GM23248 (cell line): Measurements from ENCODE around the gene PTEN. TPM values are rescaled to one million over a fixed set of nuclear protein-coding genes. Genes with fewer than 3 reads are reported as not detected.

Experiments
- DNase-seq: peaks from one replicate; pipeline ENCODE4 v3.0.0-alpha.2; 2015
- H2AFZ ChIP-seq: fragments of 200-600 bp; sonication (generic); 2 replicates; pipeline ENCODE4 v1.6.1; 2016; ENCODE audit warnings: antibody characterized with exemption
- H3F3A ChIP-seq: fragments of 200-600 bp; sonication (generic); 2 replicates; pipeline ENCODE4 v1.6.1; 2016; ENCODE audit warnings: mild to moderate bottlenecking, antibody characterized with exemption, mixed run types; ENCODE audit not compliant: insufficient read depth
- H3K27ac ChIP-seq: fragments of 200-600 bp; sonication (generic); 2 replicates; pipeline ENCODE4 v1.5.1; 2016; ENCODE audit warnings: mild to moderate bottlenecking
- H3K27me3 ChIP-seq: fragments of 200-600 bp; sonication (generic); replicated peaks from 2 replicates; pipeline ENCODE4 v1.6.1; 2016; ENCODE audit warnings: mild to moderate bottlenecking; ENCODE audit not compliant: insufficient read depth
- H3K36me3 ChIP-seq: fragments of 200-600 bp; sonication (generic); 2 replicates; pipeline ENCODE4 v1.6.1; 2016; ENCODE audit warnings: low read depth, mild to moderate bottlenecking
- H3K4me1 ChIP-seq: fragments of 200-600 bp; sonication (generic); 2 replicates; pipeline ENCODE4 v1.6.1; 2016; ENCODE audit warnings: mild to moderate bottlenecking; ENCODE audit not compliant: insufficient read depth
- H3K4me2 ChIP-seq: fragments of 200-600 bp; sonication (generic); one replicate; pipeline ENCODE4 v1.6.1; 2016; ENCODE audit warnings: mild to moderate bottlenecking; ENCODE audit not compliant: unreplicated experiment
- H3K4me3 ChIP-seq: fragments of 200-600 bp; sonication (generic); 2 replicates; pipeline ENCODE4 v1.5.1; 2016; ENCODE audit warnings: mild to moderate bottlenecking
- H3K79me2 ChIP-seq: fragments of 200-600 bp; sonication (generic); 2 replicates; pipeline ENCODE4 v1.6.1; 2016; ENCODE audit warnings: mild to moderate bottlenecking; ENCODE audit not compliant: insufficient read depth
- H3K9ac ChIP-seq: fragments of 200-600 bp; sonication (generic); 2 replicates; pipeline ENCODE4 v1.6.1; 2016; ENCODE audit warnings: mild to moderate bottlenecking
- H3K9me2 ChIP-seq: fragments of 200-600 bp; sonication (generic); 2 replicates; pipeline ENCODE4 v1.6.1; 2016; ENCODE audit warnings: mixed run types, mild to moderate bottlenecking, moderate library complexity; ENCODE audit not compliant: insufficient read depth
- H3K9me3 ChIP-seq: fragments of 200-600 bp; sonication (generic); one replicate; pipeline ENCODE4 v1.6.1; 2017; ENCODE audit warnings: low read depth
- H4K20me1 ChIP-seq: fragments of 200-600 bp; sonication (generic); 2 replicates; pipeline ENCODE4 v1.6.0; 2016; ENCODE audit not compliant: insufficient read depth
- EZH2 ChIP-seq: fragments of 200-600 bp; sonication (generic); IDR thresholded peaks from 2 replicates; pipeline ENCODE4 v1.6.1; 2018; ENCODE audit warnings: antibody characterized with exemption, mild to moderate bottlenecking; ENCODE audit not compliant: insufficient read depth, poor library complexity, severe bottlenecking
- EZH2phosphoT487 ChIP-seq: fragments of 200-600 bp; sonication (generic); IDR thresholded peaks from 2 replicates; pipeline ENCODE4 v1.6.1; 2018; ENCODE audit warnings: antibody characterized with exemption, moderate library complexity, mild to moderate bottlenecking, low read depth; ENCODE audit not compliant: insufficient read depth
- WGBS, 2 experiments: methylation state at CpG; one replicate each; pipeline ENCODE4 v1.1.6; 2015 to 2017; ENCODE audit warnings: low lambda C conversion rate in 2 of 2, low coverage in 1 of 2; ENCODE audit errors: missing lambda C conversion rate in 2 of 2; 5-methylcytosine and 5-hydroxymethylcytosine counted together
- in situ Hi-C: fragments of 300-500 bp; cut with MboI; formaldehyde crosslinking; loops from 2 replicates; pipeline ENCODE4 v1.15.0; 2020
- polyA plus RNA-seq: library from polyadenylated mRNA; unstranded; fragments of >200 nt; fragmentation: Nextera tagmentation; extraction: Ambion mirVana; gene quantifications from 2 replicates; pipeline ENCODE4 v1.2.1, GENCODE V29; 2016
- total RNA-seq: library from RNA; depleted of rRNA; stranded (reverse); fragments of >200 nt; shearing (Covaris generic); gene quantifications from 2 replicates; pipeline ENCODE4 v1.2.3, GENCODE V29; 2014

PTEN gene
- total and polyA plus RNA-seq, 2 experiments from 2014 or later = 35.5 to 93.9 TPM

DNA sequence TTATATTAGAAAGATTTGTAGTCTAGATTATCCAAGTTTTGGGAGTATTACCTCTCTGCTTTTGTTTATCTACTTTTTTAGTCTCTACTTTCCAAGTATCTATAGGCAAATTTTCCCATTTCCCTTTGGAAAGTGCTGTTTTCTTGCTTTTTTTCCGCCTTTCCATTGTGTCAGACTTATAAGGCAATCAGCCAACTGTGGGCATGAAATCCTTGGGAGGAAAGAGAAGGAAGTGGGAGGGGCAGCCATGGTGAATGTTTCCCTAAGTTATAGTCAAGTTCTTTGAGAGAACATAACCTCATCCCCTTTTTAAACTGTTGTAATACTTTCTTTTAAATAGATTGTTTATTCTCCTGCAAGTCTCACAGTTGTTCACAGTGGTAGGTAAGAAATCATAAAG, 52.6 kb downstream of the PTEN start:
- Histone ChIP-seq H3K79me2 (peaks cover 100% of the 10 kb centered on the region), H3K9me2 (no peaks in the 10 kb centered on the region), H3K4me2 (peak overlapping the region; percentile 12), H3K27ac (no peak overlapping the region), H3K4me1 (peaks cover 26% of the 10 kb centered on the region), H3K9ac (no peak overlapping the region), H4K20me1 (peaks cover 61% of the 10 kb centered on the region), H3K36me3 (peaks cover 23% of the 10 kb centered on the region), H3K9me3 (peaks cover 4% of the 10 kb centered on the region), H3K4me3 (no peak overlapping the region), H3K27me3 (no peaks in the 10 kb centered on the region), H2AFZ (no peak overlapping the region), H3F3A (peaks cover 23% of the 10 kb centered on the region; the same call in 1 of the 2 replicates)
- WGBS, 2 experiments = 95 to 100% methylated on average over 1 of the region's 1 CpG
- peak; percentile 32 for DNase-seq
- in situ Hi-C loops = no loop called here
- TF ChIP-seq EZH2phosphoT487 (no peak), EZH2 (no peak)

DNA sequence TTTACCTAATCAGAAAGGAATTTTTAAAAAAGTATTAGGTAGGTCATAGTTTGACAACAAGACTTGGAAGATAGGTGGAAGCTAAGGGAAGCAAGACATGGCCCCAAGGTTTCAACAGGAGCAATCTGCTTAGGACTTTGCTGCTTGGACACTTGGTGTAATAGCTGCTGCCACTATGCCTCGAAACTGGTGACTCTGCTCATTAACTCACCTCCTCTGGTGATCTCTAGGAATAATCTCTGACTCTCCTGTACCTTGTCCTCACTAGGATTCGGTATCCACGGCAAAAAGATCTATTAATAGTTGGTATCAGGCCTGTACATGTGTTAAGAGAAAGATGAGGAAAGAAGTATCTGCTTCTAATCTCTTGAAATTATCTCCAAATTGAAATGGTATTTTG, 53.1 kb downstream of the PTEN start:
- H3K4me1 ChIP-seq = peaks cover 26% of the 10 kb centered on the region
- no peak overlapping the region for H3K27ac ChIP-seq
- H3K4me2 ChIP-seq = peak overlapping the region; percentile 10
- H3K9me3 ChIP-seq = peaks cover 4% of the 10 kb centered on the region
- peaks cover 18% of the 10 kb centered on the region; the same call in 1 of the 2 replicates for H3F3A ChIP-seq
- H3K4me3 ChIP-seq = no peak overlapping the region
- no peak overlapping the region for H3K9ac ChIP-seq
- peaks cover 23% of the 10 kb centered on the region for H3K36me3 ChIP-seq
- no peak for TF ChIP-seq EZH2
- no peak for TF ChIP-seq EZH2phosphoT487
- no peaks in the 10 kb centered on the region for H3K27me3 ChIP-seq
- peaks cover 60% of the 10 kb centered on the region for H4K20me1 ChIP-seq
- peak; percentile 11 for DNase-seq
- no peaks in the 10 kb centered on the region for H3K9me2 ChIP-seq
- H2AFZ ChIP-seq = no peak overlapping the region
- H3K79me2 ChIP-seq = peaks cover 100% of the 10 kb centered on the region
- WGBS, 2 experiments = 36 to 47% methylated on average over 3 of the region's 3 CpGs
- in situ Hi-C loops = no loop called here

DNA sequence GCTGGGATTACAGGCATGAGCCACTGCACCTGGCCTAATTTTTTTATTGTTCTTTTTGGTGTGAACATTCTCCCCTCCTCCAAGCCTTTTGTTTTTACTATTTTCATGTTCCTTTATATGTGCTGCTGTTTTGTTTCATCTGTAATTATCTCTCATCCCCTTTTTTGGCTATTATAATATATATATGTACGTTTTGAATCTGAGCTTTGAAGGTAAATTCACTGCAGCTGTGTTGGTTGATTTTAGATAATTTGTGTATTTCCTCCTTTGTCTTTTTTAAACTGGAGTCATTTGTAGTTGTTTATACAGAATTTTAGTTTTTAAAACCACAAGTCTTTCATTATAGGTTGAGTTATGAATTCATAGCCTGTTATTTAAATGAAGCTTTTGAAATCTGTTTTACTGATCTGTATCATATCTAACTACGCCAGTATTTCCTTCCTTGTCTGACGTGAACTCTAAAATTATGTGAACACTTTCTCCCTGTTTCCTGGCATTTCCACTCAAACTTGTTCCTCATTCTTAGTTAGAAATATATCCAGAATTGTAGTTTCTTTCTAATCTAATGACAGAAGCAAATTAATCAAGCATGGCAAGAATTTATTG, 54.9 kb downstream of the PTEN start:
- WGBS, 2 experiments = 57 to 58% methylated on average over 3 of the region's 3 CpGs

DNA sequence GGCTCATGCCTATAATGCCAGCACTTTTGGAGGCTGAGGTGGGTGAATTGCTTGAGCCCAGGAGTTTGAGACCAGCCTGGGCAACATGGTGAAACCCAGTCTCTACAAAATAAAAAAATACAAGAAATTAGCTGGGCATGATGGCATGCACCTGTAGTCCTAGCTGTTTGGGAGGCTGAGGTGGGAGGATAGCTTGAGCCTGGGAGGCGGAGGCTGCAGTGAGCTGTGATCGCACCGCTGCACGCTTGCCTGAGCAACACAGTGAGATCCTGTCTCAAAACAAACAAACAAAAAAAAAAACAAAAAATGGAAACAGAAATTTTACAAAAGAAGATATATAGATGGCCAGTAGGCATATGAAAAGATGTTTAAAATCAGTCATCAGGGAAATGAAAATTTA, 57.1 kb downstream of the PTEN start:
- H3K9ac ChIP-seq = no peak overlapping the region
- H2AFZ ChIP-seq = no peak overlapping the region
- peaks cover 58% of the 10 kb centered on the region for H4K20me1 ChIP-seq
- 0 out of 2 replicates have a peak, but pooled peaks cover 6% of the 10 kb centered on the region for H3F3A ChIP-seq
- 97% methylated on average over 4 of the region's 4 CpGs for WGBS, 2 experiments
- no peaks in the 10 kb centered on the region for H3K9me2 ChIP-seq
- peaks cover 26% of the 10 kb centered on the region for H3K4me1 ChIP-seq
- no peaks in the 10 kb centered on the region for H3K27me3 ChIP-seq
- in situ Hi-C loops = no loop called here
- TF ChIP-seq EZH2phosphoT487 = no peak
- no peak for TF ChIP-seq EZH2
- no peak for DNase-seq
- H3K4me2 ChIP-seq = no peak overlapping the region
- H3K9me3 ChIP-seq = no peaks in the 10 kb centered on the region
- H3K4me3 ChIP-seq = no peak overlapping the region
- no peak overlapping the region for H3K27ac ChIP-seq
- peaks cover 10% of the 10 kb centered on the region; the same call in 1 of the 2 replicates for H3K36me3 ChIP-seq
- H3K79me2 ChIP-seq = peaks cover 100% of the 10 kb centered on the region

More for the DNA sequence above, 54.9 kb downstream of the PTEN start:
- Histone ChIP-seq H3K9ac (no peak overlapping the region), H3K4me2 (no peak overlapping the region), H3F3A (0 out of 2 replicates have a peak, but pooled peaks cover 6% of the 10 kb centered on the region), H4K20me1 (peaks cover 51% of the 10 kb centered on the region), H3K4me1 (peaks cover 26% of the 10 kb centered on the region), H3K4me3 (no peak overlapping the region), H3K27ac (no peak overlapping the region), H3K36me3 (peaks cover 11% of the 10 kb centered on the region), H3K79me2 (peaks cover 100% of the 10 kb centered on the region), H3K9me3 (no peaks in the 10 kb centered on the region), H3K9me2 (no peaks in the 10 kb centered on the region), H3K27me3 (no peaks in the 10 kb centered on the region), H2AFZ (no peak overlapping the region)
- DNase-seq = no peak
- TF ChIP-seq EZH2 (no peak), EZH2phosphoT487 (no peak)
- in situ Hi-C loops = no loop called here
